Limb (tissue), 2 donors: ENCODE measurements around the gene EMC8.
"Not testable (repeated sequence)": the region's sequence is repeated elsewhere in the genome, so short reads cannot be mapped to it uniquely, and the experiment has no call there.

ENCODE experiments used
- DNase-seq, 2 donors: peaks; one replicate each; pipeline ENCODE4 v3.0.0-alpha.2; 2016; ENCODE audit errors: extremely low spot score in 2 of 2

Gene EMC8

GRCh38 chr16:85835227-85835751, 35.9 kb upstream of the EMC8 start:
- no peak for DNase-seq

DNA sequence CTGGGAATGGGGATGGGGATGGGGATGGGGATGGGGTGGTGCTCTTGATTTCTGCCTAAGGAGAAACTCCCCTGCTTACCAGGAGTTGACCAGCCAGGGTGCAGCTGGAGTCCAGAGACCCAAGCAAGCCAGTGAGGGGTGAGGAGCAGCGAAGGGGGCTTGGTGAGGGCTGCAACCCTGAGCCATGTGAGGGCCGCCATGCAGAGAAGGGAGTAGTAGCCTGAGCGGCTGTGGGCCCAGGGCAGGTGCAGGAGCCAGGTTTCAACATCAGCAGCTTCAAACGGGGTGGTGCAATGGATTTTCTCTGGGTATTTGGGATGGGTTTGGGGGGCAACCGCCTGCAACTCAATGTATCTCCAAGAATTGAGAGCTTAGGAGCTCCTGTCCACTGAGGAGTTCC, 35.4 kb upstream of the EMC8 start:
- no peak for DNase-seq

- no peak for DNase-seq
Observed at GRCh38 chr16:85833219-85833920, 34.0 kb upstream of the EMC8 start.

DNA sequence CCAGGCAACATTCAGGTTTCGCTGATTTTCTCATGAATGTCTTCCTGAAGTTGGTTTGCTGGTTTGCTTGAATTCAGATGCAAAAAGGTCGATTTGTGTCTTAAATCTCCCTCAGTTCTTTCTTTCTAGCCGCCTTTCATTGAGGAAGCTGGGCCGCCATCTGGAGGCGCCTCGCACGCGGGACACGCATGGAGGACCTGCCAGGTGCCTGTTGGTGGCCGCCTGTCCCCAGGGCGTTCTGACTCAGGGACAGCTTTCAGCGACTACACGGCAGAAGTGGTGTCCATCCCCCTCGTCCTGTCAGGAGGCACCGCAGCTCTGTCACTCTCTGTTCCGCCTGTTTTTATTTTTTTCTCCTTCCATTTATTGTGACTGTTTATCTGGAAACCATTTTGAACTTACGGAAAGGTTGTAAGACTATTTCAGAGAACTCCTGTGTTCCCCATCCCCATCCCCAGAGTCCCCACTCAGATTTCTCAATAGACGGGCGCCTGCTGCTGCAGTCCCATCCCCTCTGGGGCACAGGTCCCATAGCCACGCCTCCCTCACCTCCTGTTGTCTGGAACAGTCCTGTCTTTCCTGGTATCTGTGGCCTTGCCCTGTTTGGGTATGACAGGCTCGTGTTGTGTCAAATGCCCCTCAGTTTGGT, 33.4 kb upstream of the EMC8 start:
- DNase-seq = no peak

DNA sequence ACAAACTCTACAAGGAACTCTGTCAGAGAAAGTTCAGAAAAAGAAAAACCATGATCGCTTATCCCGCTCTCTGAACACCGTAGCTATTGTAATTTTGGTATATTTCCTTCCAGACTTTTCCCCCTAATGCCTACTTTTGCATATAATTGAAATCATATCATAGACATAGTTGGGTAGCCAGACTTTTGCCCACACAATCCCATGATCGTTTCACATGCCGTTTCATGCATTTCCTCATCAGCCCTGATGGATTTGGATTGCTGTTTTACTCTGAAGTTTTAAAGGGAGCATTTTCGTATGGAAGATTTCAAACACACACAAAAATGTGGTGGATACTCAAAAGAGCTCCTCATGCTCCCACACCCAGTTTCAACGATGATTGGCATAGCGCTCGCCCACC, 31.5 kb upstream of the EMC8 start:
- no peak for DNase-seq

DNA sequence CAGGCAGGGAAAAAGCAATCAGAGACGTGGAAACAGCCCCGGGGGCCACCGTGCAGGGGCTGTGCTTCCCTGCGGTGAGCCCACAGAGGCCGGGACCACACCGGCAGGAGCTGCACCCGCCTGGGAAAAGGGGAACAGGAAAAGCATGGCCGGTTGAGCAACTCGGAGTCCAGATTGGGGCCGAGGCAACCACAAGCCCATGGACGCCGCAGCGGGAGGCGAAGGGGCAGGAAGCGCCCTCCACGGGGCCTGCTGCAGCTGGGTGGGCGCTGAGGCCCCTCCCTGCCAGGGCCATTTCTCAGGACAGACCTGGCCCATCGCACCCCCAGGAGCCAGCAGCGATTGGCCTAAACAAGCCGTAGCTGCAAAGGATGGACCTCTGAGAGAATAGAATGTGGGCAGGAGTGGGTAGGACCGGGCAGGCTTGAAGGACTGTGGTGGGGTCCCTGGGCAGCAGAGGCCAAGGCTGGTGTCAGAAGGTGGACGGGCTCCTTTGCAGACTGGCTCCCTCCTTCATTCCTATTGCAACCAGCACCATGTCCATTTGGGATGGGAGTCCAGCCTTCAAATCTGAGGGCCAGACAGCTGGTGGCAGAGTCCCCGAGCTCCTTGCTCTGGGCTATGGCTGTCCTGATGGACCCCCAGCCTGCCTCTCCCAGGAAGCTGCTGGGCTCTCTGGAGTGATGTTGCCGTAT, 30.6 kb upstream of the EMC8 start:
- DNase-seq = no peak

GRCh38 chr16:85829171-85829719, 29.9 kb upstream of the EMC8 start:
- DNase-seq = no peak

- no peak for DNase-seq
Observed at GRCh38 chr16:85828166-85828565, 28.8 kb upstream of the EMC8 start.

DNA sequence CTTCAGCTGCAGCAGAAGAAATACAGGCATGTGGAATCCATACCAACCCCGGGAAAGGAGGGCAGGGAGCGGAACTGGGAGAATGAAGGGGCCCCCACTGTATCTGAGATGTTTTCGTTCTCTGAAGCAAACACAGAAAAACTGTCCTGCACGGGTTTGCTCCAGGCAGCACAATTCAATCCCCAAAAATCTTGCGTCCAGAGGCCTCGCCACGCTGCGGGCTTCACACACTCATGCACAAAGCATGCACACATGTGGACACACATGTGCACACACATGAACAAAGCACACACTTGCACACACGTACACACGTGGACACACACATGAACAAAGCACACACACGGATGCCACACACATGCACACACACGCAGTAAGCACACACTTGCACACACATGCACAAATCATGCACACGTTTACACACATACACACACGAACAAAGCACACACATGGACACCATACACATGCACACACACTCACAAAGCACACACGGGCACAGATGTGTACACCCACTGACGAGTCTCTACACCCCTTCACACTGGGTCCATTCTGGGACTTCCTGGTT, 27.4 kb upstream of the EMC8 start:
- no peak for DNase-seq

GRCh38 chr16:85825326-85825725, 26.0 kb upstream of the EMC8 start:
- DNase-seq = no peak

DNA sequence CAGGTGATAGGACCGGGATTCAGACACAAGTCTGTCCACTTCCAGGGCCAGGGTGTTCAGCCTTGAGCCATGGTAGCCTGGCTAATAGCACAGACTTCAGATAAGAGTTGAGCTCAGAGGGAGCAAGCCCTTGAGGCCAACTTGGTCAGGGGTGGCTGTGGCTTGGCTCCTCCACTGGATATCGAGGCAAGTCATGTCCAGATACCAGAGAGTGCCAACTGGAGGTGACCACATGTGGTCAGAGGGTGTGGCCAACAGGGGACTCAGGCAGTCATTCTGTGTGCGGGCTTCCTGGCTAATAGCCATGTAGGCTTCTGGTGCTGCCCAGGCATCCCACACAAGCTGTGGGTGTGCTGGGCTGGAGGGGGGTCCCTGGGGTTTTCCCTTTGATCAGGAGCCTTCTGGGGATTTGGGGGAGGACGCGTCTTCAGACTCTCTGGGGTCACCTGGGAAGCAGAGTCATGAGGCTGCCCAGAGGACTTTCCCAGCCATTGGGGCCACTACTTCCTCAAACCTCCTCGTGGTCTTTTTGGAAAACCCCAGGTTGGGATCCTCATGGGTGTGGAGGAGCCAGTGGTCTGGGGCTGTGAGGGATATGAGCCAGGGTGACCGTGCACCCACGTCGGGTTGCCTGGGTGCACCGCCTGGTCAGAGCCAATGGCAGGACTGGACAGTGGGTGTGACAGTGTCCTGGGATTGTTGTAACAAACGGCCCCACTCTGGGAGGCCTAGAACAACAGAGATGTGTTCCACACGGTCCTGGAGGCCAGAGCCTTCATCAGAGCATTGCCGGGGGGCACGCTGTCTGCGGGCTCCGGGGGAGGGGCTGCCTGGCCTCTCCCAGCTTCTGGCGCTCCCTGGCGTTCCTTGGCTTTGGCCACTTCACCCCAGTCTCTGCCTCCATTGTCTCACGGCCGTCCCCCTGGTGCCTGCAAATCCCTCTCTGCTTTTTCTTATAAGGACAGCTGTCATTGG, 25.1 kb upstream of the EMC8 start:
- no peak for DNase-seq

- no peak for DNase-seq
Observed at GRCh38 chr16:85823328-85823920, 24.1 kb upstream of the EMC8 start.

- no peak for DNase-seq
Observed at GRCh38 chr16:85822145-85822544, 22.8 kb upstream of the EMC8 start.

DNA sequence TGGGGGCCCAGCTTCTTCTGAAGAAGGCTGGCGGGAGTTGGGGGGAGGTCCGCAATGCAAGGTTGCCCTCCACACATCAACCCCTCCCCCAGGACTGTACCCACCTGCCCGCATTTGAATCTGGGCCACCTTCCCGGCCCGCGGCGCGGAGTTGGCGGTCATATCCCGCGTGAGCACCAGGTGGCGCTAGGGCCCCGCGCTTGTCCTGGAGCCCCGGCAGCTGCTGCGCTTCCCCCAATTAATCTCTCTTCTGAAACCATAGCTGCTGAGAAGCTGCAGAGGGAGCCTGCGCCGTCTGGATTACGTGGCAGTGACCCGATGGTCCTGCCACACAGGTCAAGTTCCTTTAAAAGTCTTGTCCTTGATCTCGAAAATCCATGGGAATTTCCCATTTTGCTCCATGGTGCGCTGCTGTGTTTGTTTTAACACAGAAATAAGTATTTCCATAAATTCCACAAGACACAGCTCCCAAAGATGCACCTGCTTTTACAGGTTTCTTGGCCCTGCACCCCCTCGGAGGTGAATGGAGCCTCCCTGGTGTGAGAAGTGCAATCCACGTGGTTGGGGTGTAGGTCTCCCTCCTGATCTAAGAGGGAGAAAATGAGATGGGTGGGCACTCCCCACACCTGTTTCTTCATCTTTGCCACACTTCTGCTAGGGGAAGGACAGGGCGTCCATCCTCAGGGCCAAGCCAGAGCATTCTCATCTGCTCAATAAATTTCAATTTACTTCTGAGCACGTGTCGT, 22.2 kb upstream of the EMC8 start:
- peak; percentile 89 for DNase-seq

- DNase-seq = no peak
Observed at GRCh38 chr16:85820604-85821372, 21.4 kb upstream of the EMC8 start.

GRCh38 chr16:85819771-85820170, 20.4 kb upstream of the EMC8 start:
- DNase-seq = no peak

DNA sequence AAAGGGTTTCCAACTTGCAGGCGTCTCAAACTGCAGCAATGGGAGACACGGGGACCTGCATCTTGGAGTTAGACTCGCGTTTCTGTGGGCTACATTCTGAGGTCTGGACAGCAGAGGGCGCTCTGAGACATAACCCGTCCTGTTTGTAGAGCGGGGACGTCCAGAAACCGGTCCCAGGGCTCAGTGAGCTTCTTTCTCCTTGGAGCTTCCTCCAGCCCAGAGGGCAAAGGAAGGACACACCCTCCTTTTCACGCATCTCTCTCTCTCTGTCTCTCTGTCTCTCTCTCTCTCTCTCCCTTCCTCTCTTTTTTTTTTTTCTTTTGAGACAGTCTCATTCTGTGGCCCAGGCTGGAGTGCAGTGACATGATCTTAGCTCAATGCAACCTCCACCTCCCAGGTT, 19.9 kb upstream of the EMC8 start:
- peak; percentile 38 to 77 for DNase-seq

- not testable (repeated sequence) for DNase-seq
Observed at GRCh38 chr16:85817195-85817594, 17.9 kb upstream of the EMC8 start.

- DNase-seq = no peak
Observed at GRCh38 chr16:85816159-85816558, 16.8 kb upstream of the EMC8 start.
